Peyer's patch (tissue), 4 donors: Measurements from ENCODE around the gene CPXM2.

Experiments
- CTCF ChIP-seq, 6 experiments: fragments of 450-650 bp in 4 of 6; fragments of 200-600 bp in 2 of 6; sonication (generic) in 1 of 6; IDR thresholded peaks; one replicate each; pipeline ENCODE4 v1.5.1; 2017 to 2019; ENCODE audit warnings: antibody characterized with exemption in 6 of 6, mild to moderate bottlenecking in 3 of 6, moderate library complexity in 1 of 6
- POLR2A ChIP-seq, 2 donors: fragments of 450-650 bp; IDR thresholded peaks; one replicate each; pipeline ENCODE4 v1.5.1; 2017; ENCODE audit warnings: antibody characterized with exemption in 2 of 2, mild to moderate bottlenecking in 2 of 2, moderate library complexity in 2 of 2

- TF ChIP-seq POLR2A (IDR thresholded peaks at IDR 0.05) (no peak), CTCF (IDR thresholded peaks at IDR 0.05) (no peak)
Observed at GRCh38 chr10:123938890-123939289, 47.3 kb upstream of the CPXM2 start.
